Neural progenitor cell (in vitro differentiated cells): ENCODE measurements around the gene SERINC3. TPM values are rescaled to one million over a fixed set of nuclear protein-coding genes. Genes with fewer than 3 reads are reported as not detected.

ENCODE experiments used
- DNase-seq: peaks from one replicate; pipeline ENCODE4 v3.0.0-alpha.2; 2016; ENCODE audit warnings: low spot score
- H2AFZ ChIP-seq: fragments of 200-600 bp; sonication (generic); replicated peaks from 2 replicates; pipeline ENCODE4 v1.6.1; 2016; ENCODE audit warnings: antibody characterized with exemption
- H3F3A ChIP-seq: fragments of 200-600 bp; sonication (generic); 2 replicates; pipeline ENCODE4 v1.6.1; 2016; ENCODE audit warnings: antibody characterized with exemption, low read depth
- H3K27ac ChIP-seq: fragments of 200-600 bp; sonication (generic); 2 replicates; pipeline ENCODE4 v1.5.1; 2016; ENCODE audit warnings: mild to moderate bottlenecking
- H3K27me3 ChIP-seq: fragments of 200-600 bp; sonication (generic); 2 replicates; pipeline ENCODE4 v1.6.1; 2016; ENCODE audit warnings: mild to moderate bottlenecking, moderate library complexity
- H3K36me3 ChIP-seq: fragments of 200-600 bp; sonication (generic); 2 replicates; pipeline ENCODE4 v1.5.1; 2016
- H3K4me1 ChIP-seq: fragments of 200-600 bp; sonication (generic); 2 replicates; pipeline ENCODE4 v1.6.1; 2016; ENCODE audit warnings: mixed run types
- H3K4me2 ChIP-seq: fragments of 200-600 bp; sonication (generic); 2 replicates; pipeline ENCODE4 v1.6.1; 2016
- H3K4me3 ChIP-seq: fragments of 200-600 bp; sonication (generic); 2 replicates; pipeline ENCODE4 v1.5.1; 2016
- H3K79me2 ChIP-seq: fragments of 200-600 bp; sonication (generic); 2 replicates; pipeline ENCODE4 v1.6.1; 2016; ENCODE audit warnings: low read depth
- H3K9ac ChIP-seq: fragments of 200-600 bp; sonication (generic); 2 replicates; pipeline ENCODE4 v1.6.1; 2016
- H3K9me3 ChIP-seq: fragments of 200-600 bp; sonication (generic); 2 replicates; pipeline ENCODE4 v1.5.1; 2016; ENCODE audit warnings: low read depth
- H4K20me1 ChIP-seq: fragments of 200-600 bp; sonication (generic); 2 replicates; pipeline ENCODE4 v1.6.1; 2016; ENCODE audit warnings: low read depth
- H3K27ac Mint-ChIP-seq: 3 replicates; pipeline ENCODE4 v1.8.0; 2021; ENCODE audit warnings: mixed read lengths
- H3K27me3 Mint-ChIP-seq: 2 replicates; pipeline ENCODE4 v1.8.0; 2022; ENCODE audit warnings: low read depth, mild to moderate bottlenecking, inconsistent platforms, moderate library complexity, mixed read lengths; ENCODE audit not compliant: insufficient read depth
- H3K36me3 Mint-ChIP-seq: 3 replicates; pipeline ENCODE4 v1.8.0; 2021; ENCODE audit warnings: mixed read lengths
- H3K4me1 Mint-ChIP-seq: 3 replicates; pipeline ENCODE4 v1.8.0; 2021; ENCODE audit warnings: mixed read lengths
- H3K4me3 Mint-ChIP-seq: 3 replicates; pipeline ENCODE4 v1.8.0; 2021; ENCODE audit warnings: mild to moderate bottlenecking, moderate library complexity, mixed read lengths
- H3K9me3 Mint-ChIP-seq: 3 replicates; pipeline ENCODE4 v1.8.0; 2020; ENCODE audit warnings: mixed read lengths
- CTCF ChIP-seq: fragments of 200-600 bp; sonication (generic); IDR thresholded peaks from 2 replicates; pipeline ENCODE4 v1.5.1; 2017; ENCODE audit warnings: antibody characterized with exemption, mild to moderate bottlenecking
- EZH2 ChIP-seq: fragments of 200-600 bp; sonication (generic); IDR thresholded peaks from 2 replicates; pipeline ENCODE4 v1.6.1; 2017; ENCODE audit warnings: antibody characterized with exemption, mild to moderate bottlenecking, moderate library complexity
- EZH2phosphoT487 ChIP-seq: fragments of 200-600 bp; sonication (generic); IDR thresholded peaks from 2 replicates; pipeline ENCODE4 v1.6.1; 2017; ENCODE audit warnings: antibody characterized with exemption
- total RNA-seq: library from RNA; depleted of rRNA; stranded (reverse); fragments of >200 nt; gene quantifications from 2 replicates; pipeline ENCODE4 v1.2.3, GENCODE V29; 2015; ENCODE audit warnings: low replicate concordance

The SERINC3 gene
- total RNA-seq, 1 donor from 2014 or later, result 38.8 TPM

DNA sequence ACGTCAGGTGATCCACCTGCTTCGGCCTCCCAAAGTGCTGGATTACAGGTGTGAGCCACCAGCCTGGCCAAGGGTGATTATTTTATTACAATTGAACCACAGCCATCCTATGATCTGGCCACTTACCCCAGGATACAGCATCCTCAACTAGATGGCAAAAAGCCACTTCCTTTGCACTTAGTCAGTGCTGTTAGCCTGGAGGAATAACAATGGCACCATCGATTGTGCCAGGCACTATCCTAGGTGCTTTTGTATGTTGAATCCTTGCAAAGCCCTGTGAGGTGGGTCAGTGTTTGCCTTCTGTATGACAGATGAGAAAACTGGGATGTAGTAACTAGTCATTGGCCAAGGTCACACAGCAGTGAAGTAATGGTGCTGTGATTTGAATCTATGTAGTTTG lies 57.4 kb downstream of the SERINC3 start:
- no peaks in the 10 kb centered on the region for H3K27me3 ChIP-seq
- DNase-seq, result no peak
- no peak overlapping the region for H3K4me2 ChIP-seq
- no peak overlapping the region for H3K27ac ChIP-seq
- no peaks in the 10 kb centered on the region for H3F3A ChIP-seq
- Mint-ChIP-seq H3K4me3 (no peak overlapping the region), H3K27ac (no peak overlapping the region), H3K27me3 (peaks cover 7% of the 10 kb centered on the region), H3K9me3 (no peaks in the 10 kb centered on the region), H3K36me3 (no peaks in the 10 kb centered on the region), H3K4me1 (peaks cover 4% of the 10 kb centered on the region)
- H3K4me1 ChIP-seq, result peaks cover 5% of the 10 kb centered on the region
- H2AFZ ChIP-seq, result no peak overlapping the region
- no peaks in the 10 kb centered on the region for H4K20me1 ChIP-seq
- H3K4me3 ChIP-seq, result no peak overlapping the region
- no peaks in the 10 kb centered on the region for H3K36me3 ChIP-seq
- TF ChIP-seq CTCF (no peak), EZH2 (no peak), EZH2phosphoT487 (no peak)
- H3K9me3 ChIP-seq, result no peaks in the 10 kb centered on the region
- no peaks in the 10 kb centered on the region for H3K79me2 ChIP-seq
- no peak overlapping the region for H3K9ac ChIP-seq

DNA sequence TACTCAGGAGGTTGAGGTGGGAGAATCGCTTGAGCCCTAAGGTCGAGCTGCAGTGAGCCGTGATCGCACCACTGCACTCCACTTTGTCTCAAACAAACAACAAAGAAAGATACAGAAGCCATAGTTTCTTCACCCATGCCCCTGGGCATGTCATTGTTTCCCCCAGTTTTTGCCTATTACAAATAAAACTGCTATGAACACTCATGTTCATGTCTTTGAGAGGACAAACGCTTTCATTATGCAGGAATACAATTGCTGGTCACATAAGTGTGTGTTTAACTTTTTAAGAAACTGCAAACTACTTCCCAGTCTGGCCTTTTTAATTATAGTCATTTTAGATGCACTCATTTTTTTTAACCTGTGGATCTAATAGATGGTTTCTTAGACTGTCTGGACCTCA lies 58.4 kb downstream of the SERINC3 start:
- no peak overlapping the region for H3K9ac ChIP-seq
- peaks cover 5% of the 10 kb centered on the region for H3K4me1 ChIP-seq
- no peaks in the 10 kb centered on the region for H3K9me3 ChIP-seq
- H3K4me3 ChIP-seq, result no peak overlapping the region
- DNase-seq, result no peak
- no peak overlapping the region for H3K4me2 ChIP-seq
- no peaks in the 10 kb centered on the region for H3K36me3 ChIP-seq
- H2AFZ ChIP-seq, result no peak overlapping the region
- no peaks in the 10 kb centered on the region for H3K79me2 ChIP-seq
- no peaks in the 10 kb centered on the region for H3K27me3 ChIP-seq
- no peaks in the 10 kb centered on the region for H4K20me1 ChIP-seq
- no peaks in the 10 kb centered on the region for H3F3A ChIP-seq
- peaks cover 4% of the 10 kb centered on the region for H3K4me1 Mint-ChIP-seq
- H3K4me3 Mint-ChIP-seq, result no peak overlapping the region
- H3K9me3 Mint-ChIP-seq, result no peaks in the 10 kb centered on the region
- no peak overlapping the region for H3K27ac ChIP-seq
- no peaks in the 10 kb centered on the region for H3K36me3 Mint-ChIP-seq
- peaks cover 7% of the 10 kb centered on the region for H3K27me3 Mint-ChIP-seq
- no peak overlapping the region for H3K27ac Mint-ChIP-seq
- TF ChIP-seq EZH2 (no peak), CTCF (no peak), EZH2phosphoT487 (no peak)

GRCh38 chr20:44461803-44462174 lies 60.1 kb downstream of the SERINC3 start:
- no peaks in the 10 kb centered on the region for H3K36me3 ChIP-seq
- no peak for TF ChIP-seq CTCF
- no peak for TF ChIP-seq EZH2
- TF ChIP-seq EZH2phosphoT487, result no peak
- no peaks in the 10 kb centered on the region for H3K9me3 ChIP-seq
- Mint-ChIP-seq H3K36me3 (no peaks in the 10 kb centered on the region), H3K27me3 (peaks cover 9% of the 10 kb centered on the region), H3K4me1 (peaks cover 4% of the 10 kb centered on the region), H3K27ac (no peak overlapping the region), H3K9me3 (no peaks in the 10 kb centered on the region), H3K4me3 (no peak overlapping the region)
- H3K9ac ChIP-seq, result no peak overlapping the region
- no peak for DNase-seq
- H3K27ac ChIP-seq, result no peak overlapping the region
- H3K27me3 ChIP-seq, result no peaks in the 10 kb centered on the region
- H3K4me2 ChIP-seq, result no peak overlapping the region
- no peak overlapping the region for H2AFZ ChIP-seq
- no peaks in the 10 kb centered on the region for H3K4me1 ChIP-seq
- no peaks in the 10 kb centered on the region for H4K20me1 ChIP-seq
- H3F3A ChIP-seq, result no peaks in the 10 kb centered on the region
- H3K4me3 ChIP-seq, result no peak overlapping the region
- H3K79me2 ChIP-seq, result no peaks in the 10 kb centered on the region
